SK-N-SH treated with all-trans-retinoic acid at 6 μM for 48 hours (cell line): Measurements from ENCODE around the gene SPIRE2.

Experiments used
- ATAC-seq: fragments of 200-7000 bp; cut with Tn5 transposase; 3 replicates; pipeline ENCODE4 v1.9.1; 2020; ENCODE audit warnings: mild to moderate bottlenecking, moderate library complexity
- ARNTL ChIP-seq: fragments of 450-650 bp; formaldehyde crosslinking; IDR thresholded peaks from 2 replicates; pipeline ENCODE4 v1.5.0; 2020; ENCODE audit warnings: low read depth, mild to moderate bottlenecking, moderate library complexity, borderline replicate concordance
- BACH2 ChIP-seq: fragments of 250-450 bp; sonication (Bioruptor Pico); IDR thresholded peaks from 2 replicates; pipeline ENCODE4 v1.9.0; 2021; ENCODE audit warnings: mild to moderate bottlenecking, borderline replicate concordance
- CREB5 ChIP-seq: fragments of 250-450 bp; sonication (Bioruptor Pico); IDR thresholded peaks from 2 replicates; pipeline ENCODE4 v1.5.1; 2020; ENCODE audit warnings: low read depth, mild to moderate bottlenecking, moderate library complexity
- CSDC2 ChIP-seq: fragments of 250-450 bp; sonication (Bioruptor Pico); IDR thresholded peaks from 2 replicates; pipeline ENCODE4 v1.5.0; 2020; ENCODE audit warnings: mild to moderate bottlenecking, moderate library complexity
- CSRNP3 ChIP-seq: fragments of 250-450 bp; sonication (Bioruptor Pico); IDR thresholded peaks from 2 replicates; pipeline ENCODE4 v1.5.1; 2021; ENCODE audit warnings: mild to moderate bottlenecking, moderate library complexity
- ESRRG ChIP-seq: fragments of 250-450 bp; sonication (Bioruptor Pico); IDR thresholded peaks from 2 replicates; pipeline ENCODE4 v1.6.1; 2021; ENCODE audit warnings: mild to moderate bottlenecking
- GLIS3 ChIP-seq: fragments of 250-450 bp; sonication (Bioruptor Pico); IDR thresholded peaks from 2 replicates; pipeline ENCODE4 v1.5.0; 2020; ENCODE audit warnings: mild to moderate bottlenecking, moderate library complexity
- PATZ1 ChIP-seq: fragments of 250-450 bp; sonication (Bioruptor Pico); IDR thresholded peaks from 2 replicates; pipeline ENCODE4 v1.8.0; 2020; ENCODE audit warnings: mild to moderate bottlenecking, moderate library complexity, borderline replicate concordance
- POU6F1 ChIP-seq: fragments of 250-450 bp; sonication (Bioruptor Pico); IDR thresholded peaks from 2 replicates; pipeline ENCODE4 v1.8.0; 2021; ENCODE audit warnings: low read depth, mild to moderate bottlenecking, moderate library complexity, borderline replicate concordance
- RARB ChIP-seq: fragments of 250-450 bp; sonication (Bioruptor Pico); IDR thresholded peaks from 2 replicates; pipeline ENCODE4 v1.8.0; 2021; ENCODE audit warnings: mild to moderate bottlenecking, moderate library complexity
- SNAI2 ChIP-seq: fragments of 250-450 bp; sonication (Bioruptor Pico); IDR thresholded peaks from 2 replicates; pipeline ENCODE4 v1.5.0; 2020; ENCODE audit warnings: mild to moderate bottlenecking, moderate library complexity
- TCF4 ChIP-seq: fragments of 250-450 bp; sonication (Bioruptor Pico); IDR thresholded peaks from 2 replicates; pipeline ENCODE4 v1.8.0; 2021; ENCODE audit warnings: mild to moderate bottlenecking, moderate library complexity, borderline replicate concordance
- TOX ChIP-seq: fragments of 250-450 bp; sonication (Bioruptor Pico); IDR thresholded peaks from 2 replicates; pipeline ENCODE4 v1.8.0; 2021; ENCODE audit warnings: mild to moderate bottlenecking, moderate library complexity, borderline replicate concordance
- TSHZ2 ChIP-seq: fragments of 250-450 bp; sonication (Bioruptor Pico); IDR thresholded peaks from 2 replicates; pipeline ENCODE4 v1.5.0; 2020; ENCODE audit warnings: mild to moderate bottlenecking, moderate library complexity
- ZC3H10 ChIP-seq: fragments of 250-450 bp; sonication (Bioruptor Pico); IDR thresholded peaks from 2 replicates; pipeline ENCODE4 v1.5.1; 2021; ENCODE audit warnings: mild to moderate bottlenecking, moderate library complexity
- ZFP3 ChIP-seq: fragments of 250-450 bp; sonication (Bioruptor Pico); IDR thresholded peaks from 2 replicates; pipeline ENCODE4 v1.5.0; 2020; ENCODE audit warnings: mild to moderate bottlenecking, moderate library complexity
- ZFP30 ChIP-seq: fragments of 450-650 bp; formaldehyde crosslinking; IDR thresholded peaks from 2 replicates; pipeline ENCODE4 v1.5.0; 2022; ENCODE audit warnings: mild to moderate bottlenecking, moderate library complexity
- ZNF565 ChIP-seq: fragments of 450-650 bp; formaldehyde crosslinking; conservative IDR thresholded peaks from 2 replicates; pipeline ENCODE4 v1.5.0; 2020; ENCODE audit warnings: low read depth, mild to moderate bottlenecking, moderate library complexity
- ZNF70 ChIP-seq: fragments of 450-650 bp; formaldehyde crosslinking; IDR thresholded peaks from 2 replicates; pipeline ENCODE4 v1.5.0; 2020; ENCODE audit warnings: mild to moderate bottlenecking, moderate library complexity

SPIRE2 gene

GRCh38 chr16:89917773-89918452 is 89.6 kb downstream of the SPIRE2 start:
- peak; percentile 13 for ATAC-seq
- TF ChIP-seq ZFP3 (peak; percentile 40; the same call in 1 of the 2 replicates), ZNF70 (no peak)

- peak; percentile 1 for ATAC-seq
- TF ChIP-seq TSHZ2 (CRISPR knock-in tag) (no peak), CSRNP3 (no peak), ZFP30 (no peak), ESRRG (CRISPR knock-in tag) (no peak), ZC3H10 (CRISPR knock-in tag) (no peak), RARB (no peak), ZNF70 (no peak), TOX (no peak), BACH2 (CRISPR knock-in tag) (no peak), POU6F1 (no peak), GLIS3 (CRISPR knock-in tag) (no peak)
Observed at GRCh38 chr16:89918453-89919347, 90.4 kb downstream of the SPIRE2 start, which contains the start of gene MC1R. Gene MC1R, plus strand, starts transcription at chr16:89918862. Its CDS starts 397 bp downstream, at chr16:89919259.

GRCh38 chr16:89919535-89920406 is 91.5 kb downstream of the SPIRE2 start:
- no peak for TF ChIP-seq ZNF70
- TF ChIP-seq TCF4 (CRISPR knock-in tag), result no peak
- no peak for TF ChIP-seq TOX
- TF ChIP-seq SNAI2 (CRISPR knock-in tag), result no peak
- TF ChIP-seq ZFP3, result no peak
- TF ChIP-seq BACH2 (CRISPR knock-in tag), result no peak
- TF ChIP-seq CSDC2, result no peak
- TF ChIP-seq PATZ1 (CRISPR knock-in tag), result no peak
- no peak for TF ChIP-seq ZFP30
- ATAC-seq, result no peak

- no peak for ATAC-seq
- TF ChIP-seq TCF4 (CRISPR knock-in tag) (no peak), BACH2 (CRISPR knock-in tag) (no peak), CSDC2 (no peak), ESRRG (CRISPR knock-in tag) (no peak), RARB (no peak), ARNTL (no peak), SNAI2 (CRISPR knock-in tag) (no peak), CREB5 (CRISPR knock-in tag) (no peak), ZFP3 (no peak), TSHZ2 (CRISPR knock-in tag) (no peak), ZNF565 (CRISPR knock-in tag) (no peak), ZFP30 (no peak)
Observed at GRCh38 chr16:89920723-89921122, 92.4 kb downstream of the SPIRE2 start.
